Astrocyte (in vitro differentiated cells and primary cell): ENCODE data around the gene F5. TPM values are rescaled to one million over a fixed set of nuclear protein-coding genes. Genes with fewer than 3 reads are reported as not detected.

Experiments
- DNase-seq: peaks from one replicate; pipeline ENCODE4 v3.0.0-alpha.2; 2010; ENCODE audit warnings: low read depth
- FAIRE-seq: peaks from 2 replicates; lab custom pipeline; 2011; peaks lifted over from hg19 to GRCh38; lab: Jason Lieb, UNC
- H2AFZ ChIP-seq: 2 replicates; pipeline ENCODE4 v1.6.0; 2012; ENCODE audit warnings: low read depth, low read length, inconsistent platforms
- H3K27ac ChIP-seq: 2 replicates; pipeline ENCODE4 v1.5.1; 2011; ENCODE audit warnings: low read depth, low read length, inconsistent platforms
- H3K27me3 ChIP-seq: 2 replicates; pipeline ENCODE4 v1.6.0; 2011; ENCODE audit warnings: low read length, inconsistent platforms; ENCODE audit not compliant: insufficient read depth
- H3K36me3 ChIP-seq: 2 replicates; pipeline ENCODE4 v1.5.1; 2011; ENCODE audit warnings: low read length, inconsistent platforms; ENCODE audit not compliant: insufficient read depth
- H3K4me1 ChIP-seq: 2 replicates; pipeline ENCODE4 v1.5.1; 2011; ENCODE audit warnings: low read length, inconsistent platforms; ENCODE audit not compliant: insufficient read depth
- H3K4me2 ChIP-seq: 2 replicates; pipeline ENCODE4 v1.6.0; 2012; ENCODE audit warnings: low read length, inconsistent platforms
- H3K4me3 ChIP-seq: 2 replicates; pipeline ENCODE4 v1.5.1; 2011; ENCODE audit warnings: low read depth, mild to moderate bottlenecking, low read length, inconsistent platforms; ENCODE audit not compliant: insufficient read depth
- H3K79me2 ChIP-seq: 2 replicates; pipeline ENCODE4 v1.6.0; 2012; ENCODE audit warnings: mild to moderate bottlenecking, low read length, inconsistent platforms; ENCODE audit not compliant: insufficient read depth
- H3K9ac ChIP-seq: 2 replicates; pipeline ENCODE4 v1.6.0; 2012; ENCODE audit warnings: mild to moderate bottlenecking, low read length, inconsistent platforms
- H3K9me3 ChIP-seq: 2 replicates; pipeline ENCODE4 v1.5.1; 2012; ENCODE audit warnings: low read depth, mild to moderate bottlenecking, low read length, inconsistent platforms; ENCODE audit not compliant: insufficient read depth
- H4K20me1 ChIP-seq: 2 replicates; pipeline ENCODE4 v1.6.0; 2012; ENCODE audit warnings: low read length, inconsistent platforms; ENCODE audit not compliant: insufficient read depth
- H3K27ac Mint-ChIP-seq: one replicate; pipeline ENCODE4 v1.8.0; 2021; ENCODE audit warnings: mild to moderate bottlenecking, mixed read lengths; ENCODE audit not compliant: unreplicated experiment
- H3K27me3 Mint-ChIP-seq: one replicate; pipeline ENCODE4 v1.8.0; 2021; ENCODE audit warnings: low read depth, mixed read lengths; ENCODE audit not compliant: unreplicated experiment
- H3K36me3 Mint-ChIP-seq: one replicate; pipeline ENCODE4 v1.8.0; 2021; ENCODE audit warnings: low read depth, mixed read lengths; ENCODE audit not compliant: unreplicated experiment
- H3K4me1 Mint-ChIP-seq: one replicate; pipeline ENCODE4 v1.8.0; 2021; ENCODE audit warnings: low read depth, mixed read lengths; ENCODE audit not compliant: unreplicated experiment
- H3K4me3 Mint-ChIP-seq: one replicate; pipeline ENCODE4 v1.8.0; 2021; ENCODE audit warnings: mild to moderate bottlenecking, moderate library complexity, mixed read lengths; ENCODE audit not compliant: unreplicated experiment
- H3K9me3 Mint-ChIP-seq: one replicate; pipeline ENCODE4 v1.8.0; 2021; ENCODE audit warnings: mild to moderate bottlenecking, mixed read lengths; ENCODE audit not compliant: unreplicated experiment
- CTCF ChIP-seq: IDR thresholded peaks from 2 replicates; pipeline ENCODE4 v1.5.1; 2011; ENCODE audit warnings: low read depth, mild to moderate bottlenecking, inconsistent platforms, low read length, moderate library complexity; ENCODE audit not compliant: insufficient read depth
- EZH2 ChIP-seq: IDR thresholded peaks from 2 replicates; pipeline ENCODE4 v1.6.1; 2012; ENCODE audit warnings: mild to moderate bottlenecking, low read length, inconsistent platforms; ENCODE audit not compliant: insufficient read depth
- total RNA-seq: library from RNA; stranded (reverse); gene quantifications from 2 replicates; pipeline ENCODE4 v1.2.1, GENCODE V29; 2021

The F5 gene
- total RNA-seq, 1 donor from 2014 or later: 0.18 TPM

GRCh38 chr1:169528215-169529067, 57.8 kb downstream of the F5 start:
- DNase-seq: no peak
- Mint-ChIP-seq H3K36me3 (no peaks in the 10 kb centered on the region), H3K4me3 (no peak overlapping the region), H3K4me1 (peaks cover 26% of the 10 kb centered on the region), H3K27ac (no peak overlapping the region), H3K27me3 (no peaks in the 10 kb centered on the region), H3K9me3 (peaks cover 2% of the 10 kb centered on the region)
- no peaks in the 10 kb centered on the region for H3K9me3 ChIP-seq
- no peak for FAIRE-seq
- no peaks in the 10 kb centered on the region for H3K27me3 ChIP-seq
- no peak overlapping the region for H3K4me3 ChIP-seq
- no peaks in the 10 kb centered on the region for H3K36me3 ChIP-seq
- TF ChIP-seq CTCF: no peak
- TF ChIP-seq EZH2: no peak
- no peak overlapping the region for H3K9ac ChIP-seq
- no peak overlapping the region for H2AFZ ChIP-seq
- peaks cover 6% of the 10 kb centered on the region for H3K4me1 ChIP-seq
- H3K27ac ChIP-seq: no peak overlapping the region
- H3K4me2 ChIP-seq: no peak overlapping the region
- no peaks in the 10 kb centered on the region for H4K20me1 ChIP-seq
- no peaks in the 10 kb centered on the region for H3K79me2 ChIP-seq

GRCh38 chr1:169527451-169528214, 58.6 kb downstream of the F5 start:
- TF ChIP-seq EZH2: no peak
- TF ChIP-seq CTCF: no peak
- H3K4me1 ChIP-seq: peaks cover 6% of the 10 kb centered on the region
- Mint-ChIP-seq H3K27ac (no peak overlapping the region), H3K27me3 (no peaks in the 10 kb centered on the region), H3K4me3 (no peak overlapping the region), H3K9me3 (peaks cover 2% of the 10 kb centered on the region), H3K36me3 (no peaks in the 10 kb centered on the region), H3K4me1 (peaks cover 23% of the 10 kb centered on the region)
- no peak overlapping the region for H3K27ac ChIP-seq
- no peak overlapping the region for H3K4me3 ChIP-seq
- no peak overlapping the region for H3K9ac ChIP-seq
- no peaks in the 10 kb centered on the region for H3K79me2 ChIP-seq
- H2AFZ ChIP-seq: no peak overlapping the region
- DNase-seq (peak; percentile 12), FAIRE-seq (no peak)
- no peaks in the 10 kb centered on the region for H3K36me3 ChIP-seq
- no peaks in the 10 kb centered on the region for H3K9me3 ChIP-seq
- no peaks in the 10 kb centered on the region for H4K20me1 ChIP-seq
- H3K27me3 ChIP-seq: no peaks in the 10 kb centered on the region
- H3K4me2 ChIP-seq: no peak overlapping the region
